Measurements from ENCODE around the gene IPO8.
"Not testable (repeated sequence)": the region's sequence is repeated elsewhere in the genome, so short reads cannot be mapped to it uniquely, and the experiment has no call there.

Gene IPO8

DNA sequence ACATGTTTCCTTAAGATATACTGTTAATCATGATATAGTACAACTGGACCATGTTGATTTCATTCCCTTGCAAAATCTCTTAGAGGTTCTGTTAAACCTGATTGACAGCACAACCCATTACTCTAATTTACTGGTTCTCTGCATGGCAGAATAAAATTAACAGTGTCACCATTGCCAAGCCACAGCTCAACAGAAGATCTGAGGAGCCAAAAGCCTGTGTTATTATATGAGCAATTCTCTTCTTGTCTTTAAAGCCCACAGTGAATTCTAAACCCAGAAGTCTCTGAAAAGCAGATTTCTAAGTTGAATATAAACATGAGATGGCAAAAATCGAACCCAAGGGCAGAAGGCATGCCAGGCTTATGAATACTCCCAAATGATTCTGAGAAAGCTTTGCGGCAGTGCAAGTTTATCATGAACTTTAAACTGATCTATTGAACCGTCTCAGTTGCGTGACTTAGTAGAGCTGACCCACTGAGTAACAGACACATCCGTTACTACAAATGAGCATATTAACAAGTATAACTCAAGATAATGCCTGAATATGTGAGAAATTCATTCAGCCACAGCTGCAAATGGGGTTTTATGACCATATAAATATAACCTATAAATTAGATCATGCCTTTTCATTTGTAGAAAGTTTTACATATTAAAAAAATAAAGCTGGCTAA, 78.2 kb downstream of the IPO8 start:
- in situ Hi-C loops (cut with MboI; ENCODE audit: low pct_unique_long_range_greater_than_20kb, low sequenced_read_pairs, unreplicated experiment): no loop called here
- DNase-seq (ENCODE audit: low spot score): no peak
- TF ChIP-seq, protein P1, sequence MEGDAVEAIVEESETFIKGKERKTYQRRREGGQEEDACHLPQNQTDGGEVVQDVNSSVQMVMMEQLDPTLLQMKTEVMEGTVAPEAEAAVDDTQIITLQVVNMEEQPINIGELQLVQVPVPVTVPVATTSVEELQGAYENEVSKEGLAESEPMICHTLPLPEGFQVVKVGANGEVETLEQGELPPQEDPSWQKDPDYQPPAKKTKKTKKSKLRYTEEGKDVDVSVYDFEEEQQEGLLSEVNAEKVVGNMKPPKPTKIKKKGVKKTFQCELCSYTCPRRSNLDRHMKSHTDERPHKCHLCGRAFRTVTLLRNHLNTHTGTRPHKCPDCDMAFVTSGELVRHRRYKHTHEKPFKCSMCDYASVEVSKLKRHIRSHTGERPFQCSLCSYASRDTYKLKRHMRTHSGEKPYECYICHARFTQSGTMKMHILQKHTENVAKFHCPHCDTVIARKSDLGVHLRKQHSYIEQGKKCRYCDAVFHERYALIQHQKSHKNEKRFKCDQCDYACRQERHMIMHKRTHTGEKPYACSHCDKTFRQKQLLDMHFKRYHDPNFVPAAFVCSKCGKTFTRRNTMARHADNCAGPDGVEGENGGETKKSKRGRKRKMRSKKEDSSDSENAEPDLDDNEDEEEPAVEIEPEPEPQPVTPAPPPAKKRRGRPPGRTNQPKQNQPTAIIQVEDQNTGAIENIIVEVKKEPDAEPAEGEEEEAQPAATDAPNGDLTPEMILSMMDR (IDR thresholded peaks at IDR 0.05; ENCODE audit: extremely low read depth, insufficient read depth, missing control alignments): no peak

DNA sequence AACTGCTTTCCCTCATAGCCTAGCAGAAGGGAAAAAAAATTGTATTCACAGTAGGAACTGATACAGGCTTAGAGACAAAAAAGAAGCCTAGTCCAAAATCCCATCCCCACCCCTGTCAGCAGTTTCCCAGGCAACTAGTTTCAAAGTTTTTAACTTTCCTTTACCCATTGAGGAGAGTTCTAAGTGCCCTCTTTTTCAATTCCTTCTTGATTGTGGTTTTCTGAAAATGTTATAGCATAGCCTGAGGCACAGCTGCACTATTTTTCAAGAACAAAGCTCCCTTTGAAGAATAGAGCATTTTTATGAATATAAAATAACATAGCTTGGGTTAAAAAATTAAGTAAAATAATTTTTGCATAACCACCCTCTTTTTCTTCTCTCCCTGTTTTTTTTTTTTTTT, 81.6 kb downstream of the IPO8 start:
- no peak for DNase-seq (ENCODE audit: low spot score)
- in situ Hi-C loops (cut with MboI; ENCODE audit: low pct_unique_long_range_greater_than_20kb, low sequenced_read_pairs, unreplicated experiment): no loop called here

DNA sequence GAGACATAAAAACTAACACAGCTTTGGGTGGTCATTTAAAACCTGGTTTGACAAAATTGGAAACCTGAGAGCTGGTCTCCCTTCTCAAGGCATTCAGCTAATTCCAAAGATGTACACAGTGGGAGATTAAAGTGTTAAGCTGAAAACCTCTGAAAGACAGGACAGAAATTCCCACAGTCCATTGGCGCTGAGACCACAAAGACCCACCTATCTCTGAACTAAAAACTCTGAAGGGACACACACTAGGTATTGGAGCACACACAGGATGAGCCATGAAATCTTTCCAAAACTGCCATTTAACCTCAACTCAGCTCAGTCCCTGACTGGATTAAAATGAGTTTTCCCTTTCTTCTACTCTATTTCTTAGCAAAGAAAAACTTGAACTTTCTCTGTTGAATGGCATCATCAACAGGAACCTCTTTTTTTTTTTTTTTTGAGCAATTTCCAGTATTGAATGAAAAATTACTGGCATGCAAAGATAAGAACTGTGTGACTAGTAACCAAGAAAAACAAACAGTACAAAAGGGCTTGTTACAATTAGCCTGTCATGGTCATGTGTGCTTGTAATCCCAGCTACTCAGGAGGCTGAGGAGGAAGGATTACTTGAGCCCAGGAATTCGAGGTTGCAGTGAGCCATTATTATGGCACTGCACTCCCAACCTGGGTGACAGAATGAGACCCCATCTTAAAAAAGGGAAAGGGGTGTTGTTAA, 82.4 kb downstream of the IPO8 start:
- TF ChIP-seq, protein P1 (IDR thresholded peaks at IDR 0.05; ENCODE audit: extremely low read depth, insufficient read depth, missing control alignments): no peak
- no peak for DNase-seq (ENCODE audit: low spot score)
- in situ Hi-C loops (cut with MboI; ENCODE audit: low pct_unique_long_range_greater_than_20kb, low sequenced_read_pairs, unreplicated experiment): no loop called here

More for the DNA sequence above, 81.6 kb downstream of the IPO8 start:
- TF ChIP-seq, protein P1 (IDR thresholded peaks at IDR 0.05; ENCODE audit: extremely low read depth, insufficient read depth, missing control alignments): no peak

DNA sequence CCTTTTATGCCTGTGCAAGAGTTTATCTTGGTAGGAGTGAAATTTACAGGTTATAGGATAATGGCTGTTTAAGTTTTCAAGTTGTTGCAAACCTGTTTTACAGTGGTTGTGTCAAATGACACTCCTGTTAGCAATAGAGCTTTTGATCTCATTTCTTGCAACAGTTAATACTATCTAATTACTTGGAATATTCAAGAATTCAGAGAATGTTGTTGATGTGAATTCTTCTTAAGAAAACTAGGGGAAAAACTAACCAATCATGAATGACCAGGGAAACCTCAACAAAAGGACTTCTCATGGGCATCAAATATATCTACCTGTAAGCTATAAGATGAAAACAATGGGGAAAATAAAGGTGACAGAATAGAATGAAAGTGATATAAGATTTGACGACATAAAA, 85.0 kb downstream of the IPO8 start:
- no peak for DNase-seq (ENCODE audit: low spot score)
- in situ Hi-C loops (cut with MboI; ENCODE audit: low pct_unique_long_range_greater_than_20kb, low sequenced_read_pairs, unreplicated experiment): no loop called here
- TF ChIP-seq, protein P1 (IDR thresholded peaks at IDR 0.05; ENCODE audit: extremely low read depth, insufficient read depth, missing control alignments): no peak

DNA sequence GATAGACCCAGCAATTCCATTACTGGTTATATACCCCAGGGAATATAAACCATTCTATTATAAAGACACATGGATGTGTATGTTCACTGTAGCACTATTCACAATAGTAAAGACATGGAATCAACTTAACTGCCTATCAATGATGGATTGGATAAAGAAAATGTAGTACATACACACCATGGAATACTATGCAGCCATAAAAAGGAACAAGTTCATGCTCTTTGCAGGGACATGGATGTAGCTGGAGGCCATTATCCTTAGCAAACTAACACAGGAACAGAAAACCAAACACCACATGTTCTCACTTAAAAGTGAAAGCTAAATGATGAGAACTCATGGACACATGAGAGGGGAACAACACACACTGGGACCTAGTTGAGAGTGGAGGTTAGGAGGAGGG, 85.8 kb downstream of the IPO8 start:
- in situ Hi-C loops (cut with MboI; ENCODE audit: low pct_unique_long_range_greater_than_20kb, low sequenced_read_pairs, unreplicated experiment); DNase-seq (ENCODE audit: low spot score): not testable (repeated sequence)

DNA sequence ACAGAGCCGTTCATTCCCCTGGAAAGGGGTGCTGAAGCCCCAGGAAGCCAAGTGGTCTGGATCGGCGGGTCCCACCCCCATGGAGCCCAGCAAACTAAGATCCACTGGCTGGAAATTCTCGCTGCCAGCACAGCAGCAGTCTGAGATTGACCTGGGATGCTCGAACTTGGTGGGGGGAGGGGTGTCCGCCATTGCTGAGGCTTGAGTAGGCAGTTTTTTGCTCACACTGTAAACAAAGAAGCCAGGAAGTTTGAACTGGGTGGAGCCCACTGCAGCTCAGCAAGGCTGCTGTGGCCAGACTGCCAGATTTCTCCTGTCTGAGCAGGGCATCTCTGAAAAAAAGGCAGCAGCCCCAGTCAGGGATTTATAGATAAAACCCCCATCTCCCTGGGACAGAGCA, 91.4 kb downstream of the IPO8 start:
- in situ Hi-C loops (cut with MboI; ENCODE audit: low pct_unique_long_range_greater_than_20kb, low sequenced_read_pairs, unreplicated experiment); DNase-seq (ENCODE audit: low spot score): not testable (repeated sequence)

DNA sequence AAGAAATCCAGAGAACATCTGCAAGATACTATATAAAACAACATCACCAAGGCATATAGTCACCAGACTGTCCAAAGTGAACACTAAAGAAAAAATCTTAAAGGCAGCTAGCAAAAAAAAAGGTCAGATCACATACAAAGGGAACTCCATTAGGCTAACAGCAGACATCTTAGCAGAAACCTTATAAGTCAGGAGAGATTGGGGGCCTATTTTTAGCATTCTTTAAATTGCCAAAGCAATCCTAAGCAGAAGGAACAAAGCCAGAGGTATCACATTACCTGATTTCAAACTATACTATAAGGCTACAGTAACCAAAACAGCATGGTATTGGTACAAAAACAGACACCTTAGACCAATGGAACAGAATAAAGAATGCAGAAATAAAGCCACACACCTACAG, 92.5 kb downstream of the IPO8 start:
- no peak for DNase-seq (ENCODE audit: low spot score)
- TF ChIP-seq, protein P1 (IDR thresholded peaks at IDR 0.05; ENCODE audit: extremely low read depth, insufficient read depth, missing control alignments): no peak
- in situ Hi-C loops (cut with MboI; ENCODE audit: low pct_unique_long_range_greater_than_20kb, low sequenced_read_pairs, unreplicated experiment): no loop called here

All from GM13977 (cell line).